ENCODE results near the gene HS3ST5. TPM values are rescaled to one million over a fixed set of nuclear protein-coding genes. Genes with fewer than 3 reads are reported as not detected.
"Not testable (repeated sequence)": the region's sequence is repeated elsewhere in the genome, so short reads cannot be mapped to it uniquely, and the experiment has no call there.

Gene HS3ST5
- total RNA-seq, 2 donors from 2014 or later: 0.34 TPM; not detected in 1

- intact Hi-C loops (cut with DNase I): no loop called here
- TF ChIP-seq POLR2AphosphoS5 (IDR thresholded peaks at IDR 0.05) (no peak), CTCF (IDR thresholded peaks at IDR 0.05) (no peak), POLR2A (IDR thresholded peaks at IDR 0.05) (no peak)
- DNase-seq (ENCODE audit: low spot score): no peak
- Histone ChIP-seq H3K4me3 (no peak overlapping the region), H3K27me3 (replicated peaks; ENCODE audit: insufficient read depth) (no peaks in the 10 kb centered on the region), H3K4me1 (replicated peaks) (no peaks in the 10 kb centered on the region), H3K27ac (no peak overlapping the region), H3K9me3 (no peaks in the 10 kb centered on the region), H3K36me3 (no peaks in the 10 kb centered on the region)
- WGBS: 97% methylated on average over 1 of the region's 1 CpG
Observed at GRCh38 chr6:114323784-114324183, 19.0 kb downstream of the HS3ST5 start.

- H3K27me3 ChIP-seq (replicated peaks; ENCODE audit: insufficient read depth): no peaks in the 10 kb centered on the region
- 93% methylated on average over 3 of the region's 3 CpGs for WGBS
- no peak overlapping the region for H3K4me3 ChIP-seq
- H3K36me3 ChIP-seq: no peaks in the 10 kb centered on the region
- H3K9me3 ChIP-seq: no peaks in the 10 kb centered on the region
- H3K27ac ChIP-seq: no peak overlapping the region
- no peak for DNase-seq (ENCODE audit: low spot score)
- H3K4me1 ChIP-seq (replicated peaks): no peaks in the 10 kb centered on the region
- intact Hi-C loops (cut with DNase I): no loop called here
- TF ChIP-seq CTCF (IDR thresholded peaks at IDR 0.05): no peak
- TF ChIP-seq POLR2A (IDR thresholded peaks at IDR 0.05): no peak
Observed at GRCh38 chr6:114319749-114320148, 23.1 kb downstream of the HS3ST5 start.

- no peak for DNase-seq (ENCODE audit: low spot score)
- no peaks in the 10 kb centered on the region for H3K9me3 ChIP-seq
- H3K27ac ChIP-seq: no peak overlapping the region
- no peaks in the 10 kb centered on the region for H3K36me3 ChIP-seq
- no peak overlapping the region for H3K4me3 ChIP-seq
- TF ChIP-seq POLR2A (IDR thresholded peaks at IDR 0.05) (no peak), POLR2AphosphoS5 (IDR thresholded peaks at IDR 0.05) (no peak), CTCF (IDR thresholded peaks at IDR 0.05) (no peak)
- WGBS: 79% methylated on average over 5 of the region's 5 CpGs
- H3K4me1 ChIP-seq (replicated peaks): no peaks in the 10 kb centered on the region
- H3K27me3 ChIP-seq (replicated peaks; ENCODE audit: insufficient read depth): no peaks in the 10 kb centered on the region
- intact Hi-C loops (cut with DNase I): no loop called here
Observed at GRCh38 chr6:114315831-114316595, 26.8 kb downstream of the HS3ST5 start.

GRCh38 chr6:114313816-114314215 lies 29.0 kb downstream of the HS3ST5 start:
- H3K4me3 ChIP-seq; H3K27me3 ChIP-seq (replicated peaks; ENCODE audit: insufficient read depth); intact Hi-C loops (cut with DNase I); H3K27ac ChIP-seq; H3K9me3 ChIP-seq; DNase-seq (ENCODE audit: low spot score); H3K36me3 ChIP-seq; H3K4me1 ChIP-seq (replicated peaks): not testable (repeated sequence)
- 95% methylated on average over 6 of the region's 6 CpGs for WGBS

- Histone ChIP-seq H3K27me3 (replicated peaks; ENCODE audit: insufficient read depth) (no peaks in the 10 kb centered on the region), H3K4me1 (replicated peaks) (no peaks in the 10 kb centered on the region), H3K4me3 (no peak overlapping the region), H3K27ac (no peak overlapping the region), H3K36me3 (no peaks in the 10 kb centered on the region), H3K9me3 (no peaks in the 10 kb centered on the region)
- intact Hi-C loops (cut with DNase I): no loop called here
- WGBS: 87% methylated on average over 4 of the region's 4 CpGs
- TF ChIP-seq CTCF (IDR thresholded peaks at IDR 0.05) (no peak), POLR2A (IDR thresholded peaks at IDR 0.05) (no peak), POLR2AphosphoS5 (IDR thresholded peaks at IDR 0.05) (no peak)
- DNase-seq (ENCODE audit: low spot score): no peak
Observed at GRCh38 chr6:114312931-114313330, 29.9 kb downstream of the HS3ST5 start.

Measured in prostate gland (tissue), 2 donors.